MM.1S (cell line): ENCODE data around the gene ODAM.

Experiments
- CTCF ChIP-seq: fragments of 300-600 bp; sonication (generic); IDR thresholded peaks from 2 replicates; pipeline ENCODE4 v1.5.1; 2016; ENCODE audit warnings: antibody characterized with exemption, low read length, mixed read lengths
- EZH2 ChIP-seq: fragments of 300-600 bp; sonication (generic); optimal IDR thresholded peaks from 2 replicates; pipeline ENCODE3; 2017; ENCODE audit warnings: low read depth, mild to moderate bottlenecking, antibody characterized with exemption, low read length, mixed read lengths
- EZH2phosphoT487 ChIP-seq: fragments of 300-600 bp; sonication (generic); IDR thresholded peaks from 2 replicates; pipeline ENCODE4 v1.6.1; 2018; ENCODE audit warnings: antibody characterized with exemption, low read length

- TF ChIP-seq CTCF (no peak), EZH2 (no peak), EZH2phosphoT487 (no peak)
These were observed 56.4 kb downstream of the ODAM start for GRCh38 chr4:70251945-70252277.
